Left forelimb (tissue), 1 donor: ENCODE data around the gene SNAPIN.
"Not testable (repeated sequence)": the region's sequence is repeated elsewhere in the genome, so short reads cannot be mapped to it uniquely, and the experiment has no call there.

Experiments
- DNase-seq: peaks from one replicate; pipeline ENCODE4 v3.0.0-alpha.2; 2018; ENCODE audit warnings: low spot score

The SNAPIN gene

GRCh38 chr1:153647346-153647714 is 11.2 kb upstream of the SNAPIN start:
- DNase-seq: no peak

DNA sequence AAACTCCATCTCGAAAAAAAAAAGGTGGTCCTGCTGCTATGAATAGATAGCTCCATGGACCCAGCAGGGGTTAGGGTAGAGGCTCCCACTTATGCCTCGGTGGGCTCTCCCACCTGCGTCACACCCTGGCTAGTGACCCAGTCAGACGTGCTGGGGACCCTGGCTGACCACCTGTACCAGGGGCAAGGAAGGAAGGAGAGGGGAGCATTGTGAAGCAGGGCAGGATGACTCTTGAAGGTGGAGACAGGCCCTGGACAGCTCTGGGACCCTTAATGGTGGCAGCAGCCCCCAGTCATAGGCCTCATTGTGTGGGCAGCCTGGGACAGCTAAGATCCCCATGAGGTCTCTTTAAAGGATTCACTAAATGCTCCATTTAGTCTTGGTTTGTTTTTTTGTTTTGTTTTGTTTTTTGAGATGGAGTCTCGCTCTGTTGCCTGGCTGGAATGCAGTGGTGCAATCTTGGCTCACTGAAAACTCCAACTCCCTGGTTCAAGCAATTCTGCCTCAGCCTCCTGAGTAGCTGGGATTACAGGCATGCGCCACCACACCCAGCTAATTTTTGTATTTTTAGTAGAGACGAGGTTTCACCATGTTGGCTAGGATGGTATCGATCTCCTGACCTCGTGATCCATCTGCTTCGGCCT is 10.4 kb upstream of the SNAPIN start:
- no peak for DNase-seq

- DNase-seq: no peak
These were observed 9.2 kb upstream of the SNAPIN start for GRCh38 chr1:153649137-153649862.

DNA sequence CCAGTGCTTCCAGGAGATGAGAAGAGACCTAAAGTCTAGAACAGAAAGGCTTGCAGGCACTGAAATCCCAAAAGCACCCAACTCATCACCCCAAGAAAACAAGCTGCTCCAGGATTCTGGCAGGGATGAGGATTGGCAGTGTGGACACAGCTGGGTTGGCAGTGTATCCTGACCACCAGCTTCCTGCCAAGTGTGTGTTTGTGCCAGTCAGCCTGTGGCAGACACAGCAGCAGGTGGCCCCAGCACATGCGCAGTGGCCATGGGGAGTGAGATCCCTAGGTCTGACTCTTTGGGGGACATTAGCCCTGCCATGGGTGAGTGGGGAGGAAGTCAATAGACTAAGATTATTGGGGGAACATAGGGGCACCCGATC is 8.7 kb upstream of the SNAPIN start:
- DNase-seq: no peak

GRCh38 chr1:153651771-153652170 is 6.7 kb upstream of the SNAPIN start:
- no peak for DNase-seq

DNA sequence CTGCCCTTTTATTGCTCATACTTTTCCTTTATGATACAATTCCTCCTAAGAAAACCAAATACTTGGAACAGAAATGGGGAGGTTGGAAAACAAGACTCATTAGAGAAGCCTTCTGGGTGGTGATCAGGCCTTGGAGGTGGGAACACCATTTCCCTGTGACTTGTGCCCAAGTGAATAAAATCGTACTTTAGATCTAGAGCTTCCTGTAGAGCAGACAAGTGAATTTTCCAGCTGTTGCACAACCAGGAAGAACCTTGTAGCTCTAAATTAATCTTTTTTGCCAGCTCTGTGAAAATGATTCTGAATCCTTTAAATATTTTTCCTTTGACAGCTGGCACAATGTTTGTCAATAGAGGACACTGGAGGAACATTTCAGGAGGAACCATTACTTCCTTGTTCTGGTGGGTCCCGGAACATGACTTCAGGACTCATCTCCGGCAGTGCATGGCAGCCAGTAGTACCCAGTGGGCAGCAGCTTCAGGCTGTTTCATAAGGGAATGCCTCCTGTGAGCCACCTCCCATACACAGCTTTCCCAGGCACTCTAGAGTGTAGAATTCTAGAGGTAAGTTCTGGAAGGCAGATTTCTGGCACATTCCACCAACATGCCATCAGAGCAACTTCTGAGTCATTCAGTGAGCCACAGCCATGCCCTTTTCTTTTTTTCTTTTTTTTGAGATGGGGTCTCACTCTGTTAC is 5.5 kb upstream of the SNAPIN start:
- no peak for DNase-seq

DNA sequence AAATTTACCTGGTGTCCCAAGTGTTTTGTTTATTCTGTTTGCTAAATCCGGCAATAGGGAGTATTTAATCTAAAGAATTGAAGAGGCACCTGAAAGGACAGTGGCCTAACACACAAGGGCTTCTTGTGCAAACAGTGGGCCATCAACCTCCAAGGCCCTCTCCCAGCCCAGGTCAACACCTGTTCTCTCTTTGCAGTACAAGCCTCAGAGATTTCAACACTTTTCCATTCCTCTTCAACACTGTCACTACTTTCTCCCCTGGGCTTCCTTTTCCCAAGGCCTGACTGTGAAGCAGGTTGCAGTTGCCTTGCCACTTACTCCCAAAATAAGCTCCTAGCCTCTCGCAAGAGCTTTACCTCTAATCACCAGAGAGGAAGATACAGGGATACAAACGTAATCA is 3.2 kb upstream of the SNAPIN start:
- DNase-seq: no peak

- no peak for DNase-seq
These were observed 652 bp downstream of the SNAPIN start for GRCh38 chr1:153659175-153659534.

DNA sequence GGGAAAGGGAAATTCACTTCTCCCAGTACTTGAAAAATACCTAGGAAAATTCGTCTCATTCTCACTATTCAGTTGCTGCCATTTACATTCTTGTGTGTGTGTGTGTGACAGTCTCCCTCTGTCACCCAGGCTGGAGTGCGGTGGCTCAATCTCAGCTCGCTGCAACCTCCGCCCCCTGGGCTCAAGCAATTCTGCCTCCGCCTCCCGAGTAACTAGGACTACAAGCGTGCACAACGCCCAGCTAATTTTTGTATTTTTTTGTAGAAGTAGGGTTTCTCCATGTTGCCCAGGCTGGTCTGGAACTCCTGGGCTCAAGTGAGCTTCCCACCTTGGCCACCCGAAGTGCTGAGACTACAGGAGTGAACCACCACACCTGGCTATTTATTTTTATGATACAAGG is 1.2 kb downstream of the SNAPIN start:
- no peak for DNase-seq

- DNase-seq: no peak
These were observed 2.7 kb downstream of the SNAPIN start for GRCh38 chr1:153661111-153661708.

DNA sequence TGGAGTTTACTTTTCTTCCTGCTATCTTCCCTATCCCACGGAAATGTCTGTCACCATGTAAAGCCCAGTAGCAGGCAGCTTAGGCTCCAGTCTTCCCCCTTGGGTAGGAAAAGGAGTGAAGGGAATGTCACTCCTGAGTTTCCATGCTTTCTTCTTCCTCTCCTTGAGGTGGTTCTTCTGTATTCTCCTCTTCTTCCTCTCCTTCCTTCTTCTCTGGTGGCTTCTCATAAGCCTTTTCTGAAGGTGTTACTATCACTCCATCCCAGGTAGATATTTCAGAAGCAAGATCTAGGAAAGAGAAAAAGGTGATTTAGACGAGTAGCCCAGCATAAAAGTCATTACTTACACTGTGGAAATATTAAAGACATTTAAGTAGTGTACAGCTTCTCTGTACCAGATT is 3.8 kb downstream of the SNAPIN start:
- no peak for DNase-seq

DNA sequence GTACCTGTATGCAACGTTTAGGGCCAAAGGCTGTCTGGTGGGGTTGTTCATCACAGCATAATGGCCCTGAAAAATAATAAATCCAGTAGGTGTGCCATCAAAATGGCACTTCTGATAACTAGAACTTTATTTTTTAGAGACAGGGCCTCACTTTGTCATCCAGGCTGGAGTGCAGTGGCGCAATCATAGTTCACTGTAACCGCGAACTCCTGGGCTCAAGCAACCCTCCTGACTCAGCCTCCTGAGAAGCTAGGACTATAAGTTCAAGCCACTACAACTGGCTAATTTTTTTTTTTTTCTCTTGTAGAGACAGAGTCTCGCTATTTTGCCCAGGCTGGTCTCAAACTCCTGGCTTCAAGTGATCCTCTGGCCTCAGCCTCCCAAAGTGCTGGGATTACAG is 4.7 kb downstream of the SNAPIN start:
- DNase-seq: no peak

DNA sequence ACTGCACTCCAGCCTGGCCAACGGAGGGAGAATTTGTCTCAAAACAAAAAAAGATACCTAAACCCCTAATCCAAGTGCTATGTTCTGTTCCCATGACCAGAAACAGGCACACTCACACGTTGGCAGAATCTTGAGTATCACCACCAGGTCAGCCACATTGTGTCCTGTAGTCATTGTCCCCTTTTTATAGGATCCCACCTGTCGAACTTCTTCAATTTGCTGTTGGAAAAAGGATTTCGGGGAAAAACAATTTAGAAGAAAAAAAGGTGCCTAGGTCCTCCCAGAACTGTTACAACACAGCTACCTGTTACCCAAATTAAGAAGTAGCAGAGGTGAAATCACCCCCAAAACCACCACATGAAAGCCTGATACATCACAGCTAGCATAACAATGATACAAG is 8.9 kb downstream of the SNAPIN start:
- DNase-seq: no peak

DNA sequence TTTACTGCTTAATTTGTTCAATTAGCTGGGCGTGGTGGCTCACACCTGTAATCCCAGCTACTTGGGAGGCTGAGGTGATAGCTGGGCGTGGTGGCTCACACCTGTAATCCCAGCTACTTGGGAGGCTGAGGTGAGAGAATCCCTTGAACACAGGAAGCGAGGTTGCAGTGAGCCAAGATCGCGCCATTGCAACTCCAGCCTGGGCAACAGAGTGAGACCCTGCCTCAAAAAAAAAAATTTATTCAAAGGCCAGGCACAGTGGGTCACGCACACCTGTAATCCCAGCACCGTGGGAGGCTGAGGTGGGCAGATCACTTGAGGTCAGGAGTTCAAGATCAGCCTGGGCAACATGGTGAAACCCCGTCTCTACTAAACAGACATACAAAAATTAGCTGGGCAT is 10.2 kb downstream of the SNAPIN start:
- DNase-seq: not testable (repeated sequence)

DNA sequence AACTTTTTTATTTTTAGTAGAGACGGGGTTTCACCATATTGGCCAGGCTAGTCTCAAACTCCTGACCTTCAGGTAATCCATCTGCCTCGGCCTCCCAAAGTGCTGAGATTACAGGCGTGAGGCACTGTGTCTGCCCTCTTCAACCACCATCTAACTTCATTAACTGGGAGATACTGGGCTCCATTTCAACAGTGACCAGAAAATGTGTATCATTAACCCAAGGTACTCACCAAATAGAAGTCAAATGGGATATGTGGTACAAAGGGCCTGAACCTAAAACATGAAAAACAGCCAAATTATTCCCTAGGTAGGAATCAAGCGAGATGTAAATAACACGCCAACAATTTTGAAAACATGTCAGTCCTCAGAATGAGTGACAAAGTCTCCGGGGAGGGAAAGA is 11.1 kb downstream of the SNAPIN start:
- DNase-seq: no peak

DNA sequence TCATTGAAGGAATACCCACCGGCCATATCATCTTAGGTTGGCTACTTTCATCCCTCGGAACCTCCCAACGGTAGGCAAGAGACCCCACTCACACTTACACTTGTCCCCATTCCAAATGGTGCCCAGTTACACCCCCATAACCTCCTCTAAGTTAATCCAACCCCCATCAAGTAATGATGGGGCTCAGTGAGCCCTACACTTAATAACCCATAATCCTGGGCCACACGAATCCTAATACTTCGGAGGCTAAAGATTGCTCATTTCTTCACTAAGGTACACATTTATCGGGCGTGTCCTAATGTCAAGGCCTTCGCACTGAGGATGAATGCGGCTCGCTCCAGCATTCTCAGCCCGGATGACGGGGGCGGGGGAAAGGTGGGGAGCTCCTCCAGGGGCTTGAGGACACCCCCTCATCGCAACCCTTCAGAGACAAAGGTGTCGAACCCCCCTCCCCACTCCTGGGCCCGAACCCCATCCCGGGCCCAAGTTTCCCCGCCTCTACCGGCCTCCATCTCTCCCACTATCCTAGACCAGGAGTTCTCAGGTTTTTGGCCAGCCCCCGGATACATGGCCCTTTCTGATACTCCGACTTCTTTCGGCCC is 11.9 kb downstream of the SNAPIN start:
- DNase-seq: no peak

- DNase-seq: peak; percentile 98
These were observed 12.5 kb downstream of the SNAPIN start, which contains the start of gene ILF2 for GRCh38 chr1:153670859-153671627. Gene ILF2, minus strand, starts transcription at chr1:153670993. Its CDS starts 71 bp downstream, at chr1:153670922.

GRCh38 chr1:153671628-153672353 is 13.3 kb downstream of the SNAPIN start:
- DNase-seq: not testable (repeated sequence)

- no peak for DNase-seq
These were observed 15.0 kb downstream of the SNAPIN start for GRCh38 chr1:153673511-153673910.

- DNase-seq: no peak
These were observed 19.4 kb downstream of the SNAPIN start for GRCh38 chr1:153677718-153678518.
